ENCODE results near the gene PKP3. TPM values are rescaled to one million over a fixed set of nuclear protein-coding genes. Genes with fewer than 3 reads are reported as not detected.
A peak's percentile ranks its signal among the peaks of the same experiment; 100 is the strongest.

Gene PKP3
- total RNA-seq, 1 donor from 2014 or later, result 23.9 TPM

DNA sequence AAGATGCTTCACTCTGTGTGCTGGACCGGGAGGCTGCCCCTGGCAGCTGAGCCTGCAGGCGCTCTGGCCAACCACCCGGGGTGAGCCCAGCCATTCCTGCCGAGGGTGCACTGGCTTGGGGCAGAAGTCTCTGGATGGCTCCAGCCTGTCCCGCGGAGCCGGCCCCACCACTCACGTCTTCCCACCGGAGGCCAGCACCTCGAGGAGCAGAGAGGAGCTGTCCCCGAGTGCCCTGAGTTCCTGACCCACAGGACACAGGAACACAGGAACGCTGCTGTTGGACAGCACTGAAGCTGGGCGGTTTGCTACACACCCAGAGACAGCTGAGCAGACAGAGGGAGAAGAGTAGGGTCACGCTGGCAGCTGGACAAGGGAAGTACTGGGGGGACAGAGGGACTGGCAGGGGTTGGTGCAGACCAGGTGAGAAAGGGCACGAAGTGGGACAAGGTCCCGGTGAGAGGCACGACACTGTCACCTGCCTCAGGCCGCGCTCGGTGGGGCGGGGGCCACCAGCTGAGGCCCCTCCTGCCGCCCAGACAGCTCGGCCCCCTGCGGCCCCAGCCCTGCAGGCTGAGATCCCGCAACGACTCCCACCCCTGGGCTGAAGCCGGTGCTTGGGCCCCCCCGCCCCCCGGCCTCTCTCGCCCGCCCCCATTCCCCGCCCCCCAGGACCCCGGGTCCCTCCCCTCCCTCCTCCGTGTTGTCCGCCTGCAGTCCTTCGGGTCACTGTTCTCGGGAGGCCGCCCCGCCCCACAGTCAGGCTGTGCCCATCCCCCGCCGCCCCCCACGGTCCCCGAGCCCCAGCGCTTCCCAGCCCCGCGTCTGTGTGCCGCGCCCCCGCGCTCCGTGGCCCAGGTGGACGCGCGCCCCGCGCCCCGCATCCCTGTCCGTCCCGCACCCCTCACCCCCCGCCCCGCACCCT, 25.3 kb upstream of the PKP3 start:
- Histone ChIP-seq H3K36me3 (ENCODE audit: control insufficient read depth, insufficient read depth, low read length) (no peaks in the 10 kb centered on the region), H3K27me3 (ENCODE audit: control insufficient read depth, insufficient read depth, low read length) (peaks cover 42% of the 10 kb centered on the region), H3K4me3 (ENCODE audit: low read depth, low read length) (peak overlapping the region; percentile 27)
- TF ChIP-seq, protein P1, sequence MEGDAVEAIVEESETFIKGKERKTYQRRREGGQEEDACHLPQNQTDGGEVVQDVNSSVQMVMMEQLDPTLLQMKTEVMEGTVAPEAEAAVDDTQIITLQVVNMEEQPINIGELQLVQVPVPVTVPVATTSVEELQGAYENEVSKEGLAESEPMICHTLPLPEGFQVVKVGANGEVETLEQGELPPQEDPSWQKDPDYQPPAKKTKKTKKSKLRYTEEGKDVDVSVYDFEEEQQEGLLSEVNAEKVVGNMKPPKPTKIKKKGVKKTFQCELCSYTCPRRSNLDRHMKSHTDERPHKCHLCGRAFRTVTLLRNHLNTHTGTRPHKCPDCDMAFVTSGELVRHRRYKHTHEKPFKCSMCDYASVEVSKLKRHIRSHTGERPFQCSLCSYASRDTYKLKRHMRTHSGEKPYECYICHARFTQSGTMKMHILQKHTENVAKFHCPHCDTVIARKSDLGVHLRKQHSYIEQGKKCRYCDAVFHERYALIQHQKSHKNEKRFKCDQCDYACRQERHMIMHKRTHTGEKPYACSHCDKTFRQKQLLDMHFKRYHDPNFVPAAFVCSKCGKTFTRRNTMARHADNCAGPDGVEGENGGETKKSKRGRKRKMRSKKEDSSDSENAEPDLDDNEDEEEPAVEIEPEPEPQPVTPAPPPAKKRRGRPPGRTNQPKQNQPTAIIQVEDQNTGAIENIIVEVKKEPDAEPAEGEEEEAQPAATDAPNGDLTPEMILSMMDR (IDR thresholded peaks at IDR 0.05; ENCODE audit: insufficient read depth, low read length, poor library complexity, severe bottlenecking), result no peak
- DNase-seq (ENCODE audit: low read depth), result no peak

GRCh38 chr11:369336-370018, 24.5 kb upstream of the PKP3 start, which contains the start of gene B4GALNT4:
Gene B4GALNT4, plus strand, starts transcription at chr11:369499. Its CDS starts 305 bp downstream, at chr11:369804.
- TF ChIP-seq, protein P1 (IDR thresholded peaks at IDR 0.05; ENCODE audit: insufficient read depth, low read length, poor library complexity, severe bottlenecking), result no peak
- peaks cover 42% of the 10 kb centered on the region for H3K27me3 ChIP-seq (ENCODE audit: control insufficient read depth, insufficient read depth, low read length)
- no peaks in the 10 kb centered on the region for H3K36me3 ChIP-seq (ENCODE audit: control insufficient read depth, insufficient read depth, low read length)
- H3K4me3 ChIP-seq (ENCODE audit: low read depth, low read length), result peak within 1 kb of the TSS; percentile 45
- no peak for DNase-seq (ENCODE audit: low read depth)

DNA sequence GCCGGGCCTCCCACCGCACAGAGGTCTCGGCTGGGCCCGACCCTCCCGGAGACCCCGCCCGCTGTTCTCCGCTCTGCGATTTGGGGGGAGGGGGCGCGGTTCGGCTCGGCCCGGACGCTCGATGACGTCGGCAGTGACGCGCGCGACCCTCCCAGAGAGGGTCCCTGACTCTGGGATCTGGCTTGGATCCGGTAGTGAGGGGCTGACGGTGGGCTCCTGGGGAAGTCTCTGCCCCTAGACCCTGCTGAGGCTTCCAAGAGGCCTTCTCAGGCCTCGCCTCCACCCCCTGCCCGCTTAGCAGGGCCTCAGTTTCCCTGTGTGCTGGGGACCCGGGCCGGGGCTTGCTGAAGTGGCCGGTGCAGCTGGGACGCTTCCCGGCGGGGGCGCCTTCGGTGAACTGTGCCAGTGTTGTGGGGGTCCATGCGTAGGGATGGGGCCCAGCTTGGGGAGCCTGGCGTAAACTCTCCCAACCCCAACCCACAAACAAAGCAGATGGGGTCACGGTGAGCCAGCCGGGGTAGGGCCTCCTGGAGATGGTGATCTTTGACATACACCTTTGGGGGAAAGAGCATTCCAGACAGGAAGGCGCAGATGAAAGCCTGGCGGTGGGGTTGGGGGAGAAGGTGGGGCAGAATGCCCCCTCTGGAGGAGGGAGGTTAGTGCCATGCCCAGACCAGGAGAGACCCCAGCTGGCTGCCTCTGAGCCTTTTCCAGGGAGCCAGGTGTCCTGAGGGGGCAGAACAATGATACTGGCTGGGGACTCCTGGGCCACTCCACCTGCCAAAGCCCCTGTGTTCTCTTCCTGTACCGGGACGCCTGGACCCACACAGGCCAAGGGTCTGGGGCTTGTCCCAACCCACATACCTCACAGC, 23.7 kb upstream of the PKP3 start:
- peak overlapping the region; percentile 45 for H3K4me3 ChIP-seq (ENCODE audit: low read depth, low read length)
- TF ChIP-seq, protein P1 (IDR thresholded peaks at IDR 0.05; ENCODE audit: insufficient read depth, low read length, poor library complexity, severe bottlenecking), result no peak
- H3K36me3 ChIP-seq (ENCODE audit: control insufficient read depth, insufficient read depth, low read length), result no peaks in the 10 kb centered on the region
- no peak for DNase-seq (ENCODE audit: low read depth)
- H3K27me3 ChIP-seq (ENCODE audit: control insufficient read depth, insufficient read depth, low read length), result peaks cover 39% of the 10 kb centered on the region

- Histone ChIP-seq H3K36me3 (ENCODE audit: control insufficient read depth, insufficient read depth, low read length) (no peaks in the 10 kb centered on the region), H3K27me3 (ENCODE audit: control insufficient read depth, insufficient read depth, low read length) (peaks cover 36% of the 10 kb centered on the region), H3K4me3 (ENCODE audit: low read depth, low read length) (no peak overlapping the region)
- TF ChIP-seq, protein P1 (IDR thresholded peaks at IDR 0.05; ENCODE audit: insufficient read depth, low read length, poor library complexity, severe bottlenecking), result no peak
- DNase-seq (ENCODE audit: low read depth), result no peak
Measured at GRCh38 chr11:371051-371450, 23.0 kb upstream of the PKP3 start.

DNA sequence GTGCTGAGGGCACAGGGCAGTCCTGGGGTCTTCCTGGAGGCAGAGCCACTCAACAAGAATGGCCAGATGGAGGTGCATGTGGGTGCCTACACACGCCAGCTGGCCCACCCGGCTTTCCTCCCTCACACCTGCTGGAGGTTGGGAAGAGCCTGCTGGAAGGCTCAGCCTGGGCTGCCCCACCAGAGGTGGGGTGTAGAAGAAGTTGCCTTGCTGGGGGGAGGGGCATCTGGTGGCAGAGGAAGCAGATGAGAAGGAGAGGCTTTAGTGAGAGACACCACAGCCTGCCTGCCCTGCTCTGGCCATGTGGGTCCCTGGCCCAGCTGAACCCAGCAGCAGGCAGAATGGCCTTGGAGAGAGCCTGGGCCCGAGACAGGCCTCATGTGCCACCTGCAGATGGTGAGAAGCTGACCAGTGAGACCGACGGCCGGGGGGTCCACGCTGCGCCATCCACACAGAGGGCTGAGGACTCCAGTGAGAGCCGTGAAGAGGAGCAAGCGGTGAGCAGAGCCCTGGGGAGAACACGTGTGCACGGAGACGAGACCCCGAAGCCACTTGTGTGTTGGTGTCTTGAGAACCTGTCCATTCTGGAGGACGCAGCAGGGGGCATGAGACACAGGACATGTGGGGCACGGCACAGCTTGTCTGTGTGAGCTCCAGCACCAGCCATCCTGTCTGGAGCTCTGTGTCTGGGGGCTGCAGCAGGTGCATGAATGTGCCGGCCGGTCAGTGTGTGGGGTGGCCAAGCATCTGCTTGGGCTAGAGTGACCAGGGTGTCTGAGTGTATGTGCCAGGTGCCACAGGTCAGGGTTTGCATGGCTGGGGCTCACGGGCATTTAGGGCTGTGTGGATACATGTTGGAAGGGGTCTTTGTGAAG, 22.1 kb upstream of the PKP3 start:
- TF ChIP-seq, protein P1 (IDR thresholded peaks at IDR 0.05; ENCODE audit: insufficient read depth, low read length, poor library complexity, severe bottlenecking), result no peak
- Histone ChIP-seq H3K36me3 (ENCODE audit: control insufficient read depth, insufficient read depth, low read length) (no peaks in the 10 kb centered on the region), H3K27me3 (ENCODE audit: control insufficient read depth, insufficient read depth, low read length) (peaks cover 33% of the 10 kb centered on the region), H3K4me3 (ENCODE audit: low read depth, low read length) (no peak overlapping the region)
- no peak for DNase-seq (ENCODE audit: low read depth)
